ENCODE data around the gene EYA4.

The EYA4 gene

DNA sequence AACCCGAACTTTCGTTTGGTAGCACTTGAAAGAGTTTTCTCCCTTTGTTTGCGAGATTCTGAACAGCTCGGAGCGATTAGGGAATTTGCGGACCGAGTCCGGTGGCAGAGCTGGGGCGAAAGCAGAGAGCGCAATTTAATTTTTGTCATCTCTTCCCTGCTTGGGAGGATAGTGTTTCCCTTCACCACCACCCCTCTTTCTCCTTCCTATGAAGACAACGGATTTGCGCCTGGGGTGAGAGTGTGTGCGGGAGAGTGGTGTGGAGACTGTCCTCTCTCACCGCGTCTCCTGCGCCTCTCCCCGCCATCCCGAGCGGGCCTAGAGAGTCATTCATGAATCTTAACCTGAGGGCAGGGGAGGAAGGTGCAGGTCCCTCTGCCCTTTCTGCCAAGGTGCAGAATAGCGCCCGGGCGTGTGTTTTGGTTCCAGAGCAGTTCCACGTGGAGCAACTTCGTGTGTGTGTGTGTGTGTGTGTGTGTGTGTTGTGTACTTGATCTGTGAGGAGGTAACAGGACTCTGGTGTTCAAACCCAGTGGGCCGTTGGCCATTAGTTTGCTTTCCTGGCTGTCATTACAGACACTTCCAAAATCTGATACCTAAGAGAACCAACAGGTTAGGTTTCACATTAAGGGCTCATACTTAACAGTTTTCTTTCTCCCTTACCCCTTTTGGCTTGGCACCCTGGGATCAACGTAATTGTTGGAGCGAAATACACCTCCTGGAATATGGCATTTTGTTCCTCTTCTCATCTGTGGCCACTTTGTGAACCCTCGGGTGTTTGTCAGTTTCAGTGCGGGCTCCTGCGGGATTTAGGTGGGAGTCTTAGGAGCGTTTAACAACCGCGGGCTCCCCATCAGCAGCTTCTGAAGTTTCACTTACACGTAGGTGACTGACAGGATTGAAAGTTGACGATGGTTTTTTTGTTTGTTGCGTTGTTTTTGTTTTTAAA, 1.8 kb downstream of the EYA4 start:
- no peak for DNase-seq (ENCODE audit: low read depth in 3 of 3)

DNA sequence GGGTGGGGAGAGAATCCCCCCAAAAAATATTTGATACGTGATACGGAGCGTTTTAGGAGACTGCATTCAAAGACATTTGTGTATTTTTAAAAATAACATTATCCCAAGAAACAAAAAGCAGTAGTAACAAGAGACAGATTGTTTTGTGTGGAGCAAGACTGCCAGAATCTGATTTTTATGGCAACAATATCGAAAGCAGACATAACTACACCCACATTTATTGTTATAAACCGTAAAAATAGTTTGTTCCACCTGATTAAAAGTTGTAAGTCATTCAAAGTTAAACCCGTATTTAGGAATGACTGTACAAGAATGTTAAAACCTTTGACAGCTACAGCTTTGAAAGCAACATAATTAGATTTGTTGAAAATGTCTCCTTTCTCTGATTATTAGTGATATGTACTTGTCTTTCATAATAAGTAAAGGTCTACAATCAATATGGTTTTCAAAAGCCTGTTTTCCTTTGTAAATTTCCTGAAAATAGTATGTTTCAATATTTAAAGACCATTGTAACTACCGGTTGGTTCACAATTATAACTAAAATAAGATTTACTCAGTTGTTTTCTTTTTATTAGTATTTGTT, 2.7 kb downstream of the EYA4 start:
- DNase-seq (ENCODE audit: low read depth in 3 of 3), result no peak

DNA sequence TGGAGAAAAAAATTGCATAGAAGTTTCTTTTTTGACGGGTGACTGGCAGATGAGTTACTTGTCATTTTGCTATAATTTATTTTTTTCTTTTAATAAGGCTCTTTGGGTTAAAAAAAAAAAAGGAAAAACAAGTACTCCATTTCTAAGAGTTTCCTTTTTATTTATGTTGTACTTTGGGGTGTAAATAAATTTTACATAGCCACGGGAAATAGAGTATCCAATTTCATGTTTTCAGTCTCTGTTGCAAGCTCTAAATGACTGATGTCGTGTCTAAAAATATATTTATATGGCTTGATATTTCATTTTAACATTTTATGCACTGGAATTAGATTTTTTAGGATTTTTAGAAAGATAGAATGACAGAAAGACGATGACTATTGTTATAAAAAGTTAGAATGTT, 3.4 kb downstream of the EYA4 start:
- no peak for DNase-seq (ENCODE audit: low read depth in 3 of 3)

DNA sequence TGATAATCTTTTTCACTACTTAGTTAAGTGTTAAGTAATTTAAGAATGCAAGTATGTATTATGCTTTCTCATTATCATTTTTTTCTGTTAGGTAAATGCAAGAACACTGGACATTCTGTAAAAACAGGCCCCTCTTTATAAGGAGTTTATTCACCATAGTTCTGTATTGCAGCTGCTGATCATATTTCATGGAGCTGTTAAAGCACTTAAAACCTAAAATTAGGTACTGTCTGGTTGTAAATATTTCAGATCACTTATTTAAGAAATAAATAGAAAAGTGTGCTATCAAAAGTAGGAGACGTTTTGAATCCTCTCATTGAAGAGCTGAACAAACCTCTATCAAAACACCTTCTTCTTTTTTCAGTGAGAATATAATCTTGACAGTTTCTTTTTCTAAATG, 3.9 kb downstream of the EYA4 start:
- DNase-seq (ENCODE audit: low read depth in 3 of 3), result no peak

DNA sequence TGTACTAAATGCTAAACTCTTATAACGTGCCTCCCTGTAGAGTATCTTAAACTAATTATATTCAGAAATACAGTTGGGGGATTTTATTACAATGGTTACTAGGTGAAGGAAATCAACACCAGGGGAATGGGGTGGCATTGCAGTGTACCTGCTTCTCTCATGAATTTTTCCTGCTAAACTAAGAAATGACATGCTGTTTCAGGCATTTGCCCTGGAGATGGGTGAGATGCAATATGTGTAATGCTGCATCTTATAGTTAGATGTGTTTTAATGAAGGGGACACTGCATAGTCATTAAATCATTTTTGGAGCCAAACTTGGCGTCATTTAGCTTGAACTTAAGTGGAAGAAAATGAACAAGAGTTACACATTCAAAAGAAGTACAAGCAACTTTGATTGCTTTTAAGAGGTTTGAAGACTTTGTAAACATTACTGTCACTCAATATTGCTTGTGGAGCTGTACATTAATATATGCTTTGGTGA, 4.3 kb downstream of the EYA4 start:
- DNase-seq (ENCODE audit: low read depth in 3 of 3), result no peak

DNA sequence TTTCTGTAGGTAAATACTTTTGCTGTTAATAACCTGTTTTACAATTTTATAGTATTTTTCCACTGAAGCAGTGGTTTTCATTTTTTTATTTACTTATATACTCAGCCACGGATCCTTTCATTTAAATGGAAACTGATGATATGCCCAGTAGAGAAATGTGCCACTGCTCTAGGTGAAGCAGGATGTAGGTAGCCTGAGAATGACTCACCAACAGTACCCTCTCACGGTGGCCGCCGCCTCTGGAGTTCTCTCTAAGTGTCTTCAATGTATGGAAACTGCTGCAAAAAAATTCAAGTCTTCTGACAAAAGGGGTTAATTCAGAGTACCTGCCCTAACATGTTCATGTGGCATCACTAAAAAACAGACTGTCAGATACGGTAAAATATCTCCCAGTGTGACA, 6.4 kb downstream of the EYA4 start:
- DNase-seq (ENCODE audit: low read depth in 3 of 3), result no peak

DNA sequence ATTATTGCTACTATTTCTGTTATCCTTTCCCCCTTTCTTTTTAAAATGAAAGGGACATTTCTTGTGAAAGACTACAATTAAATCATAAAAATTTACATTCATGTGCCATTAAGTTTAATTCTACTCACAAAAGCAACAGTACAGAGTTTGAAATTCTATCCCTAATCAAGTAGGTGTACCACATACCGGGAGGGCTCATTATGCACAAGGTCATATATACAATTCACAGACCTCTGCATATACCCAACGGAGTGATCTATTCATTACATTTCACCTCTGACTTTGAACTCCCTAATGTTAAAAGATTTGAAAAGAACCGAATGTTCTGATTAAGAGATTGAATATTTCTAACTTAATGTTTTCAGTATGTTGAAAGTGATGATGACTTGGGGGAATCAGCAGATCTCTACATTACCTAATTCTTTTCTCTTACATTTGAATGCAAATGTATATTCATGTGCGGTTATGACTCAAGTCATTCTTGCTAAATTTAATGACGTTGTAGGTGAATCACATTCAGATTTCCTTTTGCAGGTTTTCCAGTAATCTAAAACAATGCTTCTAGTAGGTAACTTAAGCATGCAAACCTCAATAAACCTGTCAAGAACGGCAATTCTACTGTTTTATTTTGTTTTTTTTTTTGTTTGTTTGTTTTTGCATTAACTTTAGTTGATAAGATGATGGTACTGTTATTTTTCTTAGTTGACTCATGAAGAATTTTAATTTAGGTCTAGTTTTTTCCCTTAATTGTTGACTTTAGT, 7.3 kb downstream of the EYA4 start:
- DNase-seq (ENCODE audit: low read depth in 3 of 3), result no peak

DNA sequence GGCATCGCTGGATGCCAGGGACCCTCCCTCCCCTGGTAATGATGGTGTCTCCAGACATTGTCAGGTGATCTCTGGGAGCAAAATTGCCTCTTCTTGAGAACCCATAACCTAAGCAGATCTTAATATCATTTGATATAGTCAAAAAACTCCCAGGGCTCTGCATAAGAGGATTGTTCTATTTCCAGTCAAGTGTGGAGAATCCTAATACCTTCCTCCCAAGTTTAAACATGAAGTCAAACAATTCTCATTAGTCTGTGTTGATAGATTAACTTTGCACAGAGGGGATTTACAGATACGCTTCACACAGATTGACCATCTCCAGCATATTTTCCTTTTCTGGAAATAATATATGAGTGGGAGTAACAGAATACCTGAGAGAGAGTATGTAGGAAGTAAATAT, 10.5 kb downstream of the EYA4 start:
- DNase-seq (ENCODE audit: low read depth in 3 of 3), result no peak

DNA sequence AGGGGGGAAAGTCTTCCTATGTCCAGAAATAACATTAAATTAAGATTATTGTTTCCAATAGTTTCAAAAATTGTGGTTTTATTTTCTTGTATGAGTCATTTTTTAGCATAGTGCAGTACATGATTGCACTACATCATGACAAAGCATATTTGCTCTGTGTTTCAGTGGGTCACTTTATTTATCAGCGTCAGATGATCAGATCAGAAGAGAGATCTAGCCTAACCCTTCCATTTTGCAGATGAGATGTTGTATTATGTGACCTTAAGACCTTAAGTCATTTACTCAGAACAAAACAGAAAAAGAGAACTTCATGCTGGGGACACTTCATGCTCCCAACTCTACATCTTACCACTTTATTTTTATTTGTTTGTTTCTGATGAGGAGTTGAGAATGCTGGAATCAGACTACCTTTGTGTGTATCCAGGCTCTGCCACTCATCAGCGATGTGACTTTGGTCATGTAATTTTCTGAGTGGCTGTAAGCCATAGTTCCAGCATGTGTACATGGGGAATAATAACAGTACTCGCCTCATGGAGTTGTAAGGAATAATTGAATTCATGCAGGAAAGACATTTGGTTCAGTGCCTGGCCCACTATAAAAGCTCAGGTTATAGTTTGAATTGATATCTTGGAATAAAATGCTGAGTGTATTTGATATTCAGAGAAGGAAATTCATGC, 13.5 kb downstream of the EYA4 start:
- no peak for DNase-seq (ENCODE audit: low read depth in 3 of 3)

DNA sequence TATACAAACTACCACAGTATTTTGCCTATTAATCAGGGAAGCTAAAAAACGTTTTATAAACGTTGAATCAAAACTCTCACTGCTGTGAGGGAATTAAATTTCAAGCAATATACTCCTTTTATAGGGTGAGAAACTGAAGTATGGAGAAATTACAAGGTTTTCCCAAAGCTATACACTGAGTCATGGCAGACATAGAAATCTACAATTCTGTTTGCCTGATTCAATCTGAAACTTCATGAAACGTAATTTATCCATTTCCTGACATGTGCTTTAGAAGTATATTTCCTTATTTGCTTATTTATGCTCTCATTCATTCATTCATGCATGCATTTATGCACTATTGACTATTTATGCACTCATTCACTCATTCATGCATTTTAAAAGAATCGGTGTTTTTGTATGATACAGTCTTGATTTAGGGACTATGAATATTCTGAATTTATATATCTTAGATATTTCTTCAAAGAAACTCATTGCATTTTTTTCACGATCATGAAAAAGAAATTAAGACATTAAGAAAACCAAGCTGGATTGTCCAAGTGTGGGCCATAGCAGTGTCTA, 16.5 kb downstream of the EYA4 start:
- DNase-seq (ENCODE audit: low read depth in 3 of 3), result no peak

DNA sequence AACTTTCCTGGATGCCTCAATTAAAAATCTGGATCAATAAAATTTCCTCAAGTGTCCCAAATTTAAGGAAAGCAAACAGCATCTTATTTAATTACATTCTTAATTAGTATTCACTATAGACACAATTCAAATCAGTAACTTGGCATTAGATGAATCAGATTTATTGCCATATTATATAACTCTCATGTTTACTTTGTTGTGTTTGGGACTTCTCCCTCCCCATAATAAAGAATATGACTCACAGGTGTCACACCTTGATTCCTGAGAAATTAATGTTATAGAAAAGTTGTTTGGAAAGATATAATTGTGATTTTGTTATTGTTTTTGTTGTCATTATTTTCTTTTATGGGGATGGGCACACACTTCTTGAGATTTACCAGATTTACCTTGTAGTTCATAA, 18.4 kb downstream of the EYA4 start:
- no peak for DNase-seq (ENCODE audit: low read depth in 3 of 3)

DNA sequence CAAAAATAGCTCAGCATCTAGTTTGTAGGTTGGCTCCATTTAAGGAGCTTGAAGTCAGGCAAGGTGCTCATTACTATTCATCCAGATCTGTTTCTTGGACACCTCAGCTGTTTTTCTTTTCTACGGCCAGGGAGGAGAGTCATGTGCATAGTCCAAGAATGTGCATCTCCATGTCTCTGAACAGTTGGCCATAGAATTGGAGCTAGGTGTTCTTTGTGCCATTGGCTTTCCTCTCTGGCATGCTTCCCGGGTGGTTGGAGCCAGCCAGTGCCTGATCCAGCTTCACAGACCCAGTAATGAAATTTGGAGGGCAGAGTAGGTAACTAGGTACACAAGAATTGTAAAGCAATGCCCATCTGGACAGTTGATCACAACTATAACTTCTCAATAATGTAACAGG, 21.6 kb downstream of the EYA4 start:
- no peak for DNase-seq (ENCODE audit: low read depth in 3 of 3)

DNA sequence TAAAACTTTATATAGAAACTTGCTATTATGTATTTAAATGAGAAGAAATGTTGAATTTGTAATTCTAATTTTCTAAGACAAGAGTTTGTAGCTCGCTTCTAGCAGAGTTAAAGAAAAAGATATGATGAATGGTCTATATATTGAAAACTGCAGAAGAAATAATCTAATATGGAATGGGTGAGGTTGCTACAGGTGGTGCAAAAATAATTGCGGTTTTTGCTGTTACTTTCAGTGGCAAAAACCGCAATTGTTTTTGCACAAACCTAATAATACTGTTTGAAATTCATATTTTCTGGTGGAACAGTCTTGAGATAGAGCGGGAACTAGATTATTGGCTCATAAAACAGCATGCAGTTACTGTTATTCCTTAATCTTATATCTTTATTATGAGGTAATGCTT, 23.9 kb downstream of the EYA4 start:
- no peak for DNase-seq (ENCODE audit: low read depth in 3 of 3)

DNA sequence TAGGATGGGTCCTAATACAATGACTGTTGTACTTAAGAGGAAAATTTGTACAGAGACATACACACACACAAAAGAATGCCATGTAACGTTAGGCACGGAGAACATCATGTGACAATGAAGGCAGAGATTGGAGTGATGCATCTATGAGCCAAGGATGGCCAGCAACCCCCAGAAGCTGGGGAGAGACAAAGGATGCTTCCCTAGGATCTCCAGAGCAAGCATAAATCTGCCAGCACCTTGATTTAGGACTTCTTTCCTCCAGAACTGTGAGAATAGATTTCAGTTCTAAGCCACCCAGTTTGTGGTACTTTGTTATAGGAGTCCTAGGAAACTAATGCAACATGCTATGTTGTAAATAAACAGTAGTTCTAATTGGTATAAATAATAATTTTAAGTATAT, 25.0 kb downstream of the EYA4 start:
- no peak for DNase-seq (ENCODE audit: low read depth in 3 of 3)

DNA sequence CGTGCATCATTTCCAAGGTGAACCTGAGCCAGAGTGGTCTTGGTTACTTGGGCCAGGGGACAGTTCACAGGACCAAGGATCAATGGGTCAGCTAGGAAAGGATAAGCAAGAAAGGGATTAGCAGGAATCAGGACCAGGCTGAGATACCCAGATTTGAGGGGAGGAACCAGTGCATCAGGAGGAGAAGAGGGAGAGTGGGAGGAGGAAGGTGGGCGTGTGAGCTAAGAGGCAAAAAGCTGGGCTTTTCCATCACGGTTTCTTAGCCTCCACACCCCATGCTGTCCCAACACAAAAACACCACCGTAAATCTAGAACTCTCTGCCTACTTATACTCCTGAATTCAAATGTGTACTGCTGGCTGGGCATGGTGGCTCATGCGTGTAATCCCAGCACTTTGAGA, 27.5 kb downstream of the EYA4 start:
- no peak for DNase-seq (ENCODE audit: low read depth in 3 of 3)

DNA sequence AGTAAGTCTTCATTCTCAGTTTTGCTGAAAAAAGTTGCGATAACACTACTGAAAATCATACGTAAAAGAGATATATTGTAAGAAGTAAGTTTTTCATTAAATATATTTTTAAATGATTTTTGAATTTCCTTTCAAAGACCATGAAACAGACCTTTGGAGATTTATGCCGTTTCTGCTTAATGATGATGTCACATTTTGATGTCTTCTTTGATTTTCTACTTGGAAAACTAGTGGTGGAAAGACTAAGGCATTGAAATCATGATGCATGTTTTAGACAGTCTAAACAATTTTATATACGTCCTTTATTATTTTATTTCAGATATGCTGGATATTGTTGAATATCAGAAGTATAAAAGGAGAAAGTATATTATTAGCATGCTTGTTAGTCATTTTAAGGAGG, 33.7 kb downstream of the EYA4 start:
- no peak for DNase-seq (ENCODE audit: low read depth in 3 of 3)

DNA sequence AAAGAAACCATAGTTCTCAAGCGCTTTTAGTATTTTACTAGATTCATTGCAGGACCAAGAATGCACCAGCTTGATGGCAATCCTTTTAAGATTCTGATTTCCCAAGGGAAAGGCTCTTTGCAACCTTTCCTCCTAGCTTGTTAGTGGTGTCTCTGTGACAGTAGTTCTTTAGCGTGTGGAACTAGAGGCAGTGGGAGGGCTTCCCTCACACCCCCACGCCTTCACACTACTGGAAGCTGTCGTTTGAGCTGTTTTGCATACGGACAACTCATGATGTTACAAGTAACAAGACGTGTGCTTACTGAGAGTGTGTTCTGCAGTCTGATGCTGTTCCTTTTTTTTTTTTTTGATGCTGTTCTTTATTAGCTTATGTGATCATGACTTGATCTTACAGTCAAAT, 34.1 kb downstream of the EYA4 start:
- no peak for DNase-seq (ENCODE audit: low read depth in 3 of 3)

DNA sequence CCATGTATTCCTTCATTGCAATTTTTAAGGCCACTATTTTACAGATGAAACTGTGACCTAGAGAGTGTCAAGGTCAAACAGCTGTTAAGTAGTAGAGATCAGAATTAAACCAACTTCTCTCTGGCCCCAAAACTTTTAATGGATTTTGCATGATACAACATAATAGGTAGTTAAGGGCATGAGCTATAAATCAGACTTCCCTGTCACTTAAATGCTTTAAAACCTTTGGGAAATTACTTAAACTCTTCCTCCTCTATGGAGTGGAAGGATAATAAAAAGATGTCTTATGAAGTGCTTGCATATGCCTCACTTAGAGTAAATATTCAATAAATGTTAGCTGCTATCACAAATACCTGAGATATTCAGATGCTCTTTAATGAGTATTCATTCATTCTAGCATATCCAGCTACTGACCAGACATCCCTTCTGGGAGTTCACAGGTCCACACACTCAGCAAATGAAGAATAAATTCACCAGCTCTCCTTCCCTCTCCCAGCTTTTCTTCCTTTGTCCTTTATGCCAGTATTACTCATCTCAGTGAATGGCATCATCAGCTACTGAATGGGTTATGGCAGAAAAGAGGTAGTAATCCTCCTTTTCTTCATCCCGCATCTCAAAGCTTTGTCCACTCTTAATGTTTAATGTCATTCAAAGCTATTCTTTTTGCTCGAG, 36.2 kb downstream of the EYA4 start:
- DNase-seq (ENCODE audit: low read depth in 3 of 3), result no peak

DNA sequence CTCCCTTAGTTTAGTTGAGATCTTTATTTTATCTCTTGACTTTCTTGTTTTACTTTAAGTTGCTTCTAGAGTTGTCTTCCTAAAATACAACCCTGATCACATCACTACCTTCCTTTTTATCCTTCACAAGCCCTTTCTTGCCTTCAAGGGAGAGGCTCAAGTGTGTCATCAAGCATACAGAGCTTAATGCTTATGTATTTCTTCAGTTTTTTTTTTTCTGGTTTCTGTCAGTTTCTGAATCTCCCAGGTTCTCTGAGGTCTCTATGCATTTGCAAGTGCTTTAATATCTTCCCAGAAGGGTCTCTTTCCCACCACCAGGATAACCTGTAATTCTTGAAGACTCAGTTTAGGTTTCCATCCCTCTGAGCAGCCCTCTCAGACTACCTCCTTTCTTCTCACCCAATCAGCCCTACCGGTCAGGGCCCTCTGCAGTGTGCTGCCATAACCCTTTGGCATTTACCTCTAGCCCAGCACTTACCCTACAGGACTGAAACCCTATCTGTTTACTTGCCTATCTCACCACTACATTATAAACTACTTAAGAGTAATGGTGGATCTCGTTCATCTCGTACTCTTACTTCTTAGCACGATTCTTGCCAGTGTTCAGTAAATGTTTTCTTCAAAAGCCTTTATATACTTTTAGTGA, 36.9 kb downstream of the EYA4 start:
- DNase-seq (ENCODE audit: low read depth in 3 of 3), result no peak

DNA sequence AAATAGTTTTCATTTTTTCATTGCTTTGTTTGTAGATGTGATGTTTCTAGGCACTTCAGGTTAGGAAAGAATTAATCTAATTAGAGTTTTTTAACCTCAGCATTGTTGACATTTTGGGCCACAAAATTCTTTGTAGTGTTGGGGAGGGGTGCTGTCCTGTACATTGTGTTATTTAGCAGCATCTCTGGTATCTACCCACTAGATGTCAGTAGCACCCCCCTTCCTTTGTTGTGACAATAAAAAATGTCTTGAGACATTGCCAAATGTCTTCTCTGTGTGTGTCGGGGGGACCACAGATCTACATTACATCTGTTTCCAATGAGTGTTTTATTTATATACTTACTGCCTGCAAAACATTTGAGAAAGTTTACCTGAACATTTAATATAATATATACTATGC, 45.6 kb downstream of the EYA4 start:
- no peak for DNase-seq (ENCODE audit: low read depth in 3 of 3)

DNA sequence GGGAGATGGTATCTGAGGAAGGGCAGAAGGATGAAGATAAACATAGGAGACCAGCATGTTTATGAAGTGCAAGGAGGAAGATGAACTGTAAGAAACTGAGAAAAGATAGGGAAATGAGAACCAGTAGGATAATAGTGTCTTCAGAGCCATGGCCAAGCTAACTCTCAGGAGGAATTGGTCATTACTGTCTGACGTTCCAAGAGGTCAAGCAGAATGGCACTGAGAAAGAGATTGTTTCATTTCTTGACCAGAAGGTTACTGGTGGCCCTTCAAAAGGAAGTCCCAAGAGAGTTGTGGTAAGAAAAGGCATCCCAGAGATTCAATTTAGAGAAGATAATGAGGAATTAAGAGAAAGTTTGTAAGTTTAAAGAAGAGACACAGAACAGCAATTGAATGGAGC, 47.5 kb downstream of the EYA4 start:
- DNase-seq (ENCODE audit: low read depth in 3 of 3), result no peak

Data from stimulated activated CD4-positive, alpha-beta T cell treated with anti-CD3 and anti-CD28 coated beads, TNF-alpha, amount 100 ng/mL, for 48 hours (primary cell).